Measurements from ENCODE around the gene HUNK. TPM values are rescaled to one million over a fixed set of nuclear protein-coding genes. Genes with fewer than 3 reads are reported as not detected.

The HUNK gene
- total RNA-seq, 1 donor from 2014 or later: 12.2 TPM

DNA sequence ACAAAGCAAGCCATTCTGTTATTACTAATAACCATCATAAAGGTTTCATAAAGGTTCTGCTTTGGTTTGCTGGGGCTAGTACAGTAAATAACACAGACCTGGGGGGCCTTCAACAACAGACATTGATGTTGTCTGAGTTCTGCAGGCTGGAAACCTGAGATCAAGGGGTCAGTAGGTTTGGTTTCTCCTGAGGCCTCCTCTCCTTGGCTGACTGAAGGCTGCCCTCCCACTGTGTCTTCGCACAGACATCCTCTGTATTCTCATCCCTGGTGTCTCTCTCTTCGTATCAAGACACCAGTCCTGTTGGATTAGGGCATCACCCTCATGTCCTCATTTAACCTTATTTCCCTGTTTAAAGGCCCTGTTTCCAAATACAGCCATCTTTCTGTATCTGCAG is 37.3 kb downstream of the HUNK start:
- TF ChIP-seq CTCF (IDR thresholded peaks at IDR 0.05; ENCODE audit: partially characterized antibody, unreplicated experiment): no peak
- no peak for DNase-seq
- peaks cover 3% of the 10 kb centered on the region for H3K9me3 Mint-ChIP-seq (ENCODE audit: unreplicated experiment)
- H3K4me3 Mint-ChIP-seq (ENCODE audit: unreplicated experiment): no peak overlapping the region
- H3K36me3 Mint-ChIP-seq (ENCODE audit: unreplicated experiment): peaks cover 11% of the 10 kb centered on the region
- H3K27me3 Mint-ChIP-seq (ENCODE audit: unreplicated experiment): peaks cover 1% of the 10 kb centered on the region
- H3K27ac Mint-ChIP-seq (ENCODE audit: unreplicated experiment): no peak overlapping the region
- H3K4me1 Mint-ChIP-seq (ENCODE audit: low read depth, unreplicated experiment): peaks cover 15% of the 10 kb centered on the region

- H3K27me3 Mint-ChIP-seq (ENCODE audit: unreplicated experiment): peaks cover 1% of the 10 kb centered on the region
Measured at GRCh38 chr21:31911138-31911907, 38.5 kb downstream of the HUNK start.

DNA sequence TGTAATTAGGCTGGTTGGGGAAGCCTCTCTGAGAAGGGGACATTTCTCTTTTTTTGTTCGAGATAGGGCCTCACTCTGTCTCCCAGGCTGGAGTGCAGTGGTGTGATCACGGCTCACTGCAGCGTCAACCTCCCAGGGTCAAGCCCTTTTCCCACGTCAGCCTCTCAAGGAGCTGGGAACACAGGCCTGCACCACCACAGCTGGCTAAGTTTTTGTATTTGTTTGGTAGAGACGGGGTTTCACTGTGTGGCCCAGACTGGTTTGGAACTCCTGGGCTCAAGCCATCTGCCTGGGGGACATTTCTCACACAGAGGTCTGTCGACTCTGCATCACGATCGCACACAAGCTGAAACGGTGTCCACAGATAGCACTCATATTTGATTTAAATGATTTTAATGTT is 39.7 kb downstream of the HUNK start:
- H3K27ac Mint-ChIP-seq (ENCODE audit: unreplicated experiment): no peak overlapping the region

More at GRCh38 chr21:31911138-31911907, 38.5 kb downstream of the HUNK start:
- Mint-ChIP-seq H3K9me3 (ENCODE audit: unreplicated experiment) (peaks cover 3% of the 10 kb centered on the region), H3K27ac (ENCODE audit: unreplicated experiment) (no peak overlapping the region), H3K4me1 (ENCODE audit: low read depth, unreplicated experiment) (peaks cover 15% of the 10 kb centered on the region), H3K36me3 (ENCODE audit: unreplicated experiment) (peaks cover 11% of the 10 kb centered on the region), H3K4me3 (ENCODE audit: unreplicated experiment) (no peak overlapping the region)
- TF ChIP-seq CTCF (IDR thresholded peaks at IDR 0.05; ENCODE audit: partially characterized antibody, unreplicated experiment): no peak
- DNase-seq: no peak

DNA sequence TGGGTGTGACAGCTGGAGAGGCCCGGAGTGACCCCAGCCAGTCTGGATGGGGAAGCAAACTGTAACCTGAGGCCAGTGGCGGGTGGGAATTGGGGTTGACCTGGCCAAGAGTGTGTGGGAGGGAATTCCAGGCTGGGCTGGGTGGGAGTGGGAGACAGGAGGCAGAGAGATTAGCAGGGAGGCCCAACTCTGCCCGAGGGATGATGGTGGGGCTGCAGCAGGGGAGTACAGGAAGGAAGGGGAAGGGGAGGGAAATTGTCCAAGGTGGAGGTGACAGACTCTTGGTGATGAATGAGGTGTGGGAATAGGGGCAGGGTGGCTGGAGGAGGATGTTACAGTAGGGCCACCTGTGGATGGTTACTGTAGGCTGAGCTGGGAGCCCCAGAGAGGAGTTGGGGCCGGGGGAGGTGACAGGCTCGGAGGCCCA is 40.4 kb downstream of the HUNK start:
- Mint-ChIP-seq H3K4me1 (ENCODE audit: low read depth, unreplicated experiment) (peaks cover 15% of the 10 kb centered on the region), H3K4me3 (ENCODE audit: unreplicated experiment) (no peak overlapping the region), H3K9me3 (ENCODE audit: unreplicated experiment) (peaks cover 6% of the 10 kb centered on the region), H3K27ac (ENCODE audit: unreplicated experiment) (no peak overlapping the region), H3K36me3 (ENCODE audit: unreplicated experiment) (peaks cover 11% of the 10 kb centered on the region), H3K27me3 (ENCODE audit: unreplicated experiment) (peaks cover 1% of the 10 kb centered on the region)
- no peak for DNase-seq
- TF ChIP-seq CTCF (IDR thresholded peaks at IDR 0.05; ENCODE audit: partially characterized antibody, unreplicated experiment): no peak

More for the DNA sequence above, 39.7 kb downstream of the HUNK start:
- no peak for DNase-seq
- Mint-ChIP-seq H3K9me3 (ENCODE audit: unreplicated experiment) (peaks cover 3% of the 10 kb centered on the region), H3K4me3 (ENCODE audit: unreplicated experiment) (no peak overlapping the region), H3K36me3 (ENCODE audit: unreplicated experiment) (peaks cover 11% of the 10 kb centered on the region), H3K4me1 (ENCODE audit: low read depth, unreplicated experiment) (peaks cover 15% of the 10 kb centered on the region), H3K27me3 (ENCODE audit: unreplicated experiment) (peaks cover 1% of the 10 kb centered on the region)
- TF ChIP-seq CTCF (IDR thresholded peaks at IDR 0.05; ENCODE audit: partially characterized antibody, unreplicated experiment): no peak

DNA sequence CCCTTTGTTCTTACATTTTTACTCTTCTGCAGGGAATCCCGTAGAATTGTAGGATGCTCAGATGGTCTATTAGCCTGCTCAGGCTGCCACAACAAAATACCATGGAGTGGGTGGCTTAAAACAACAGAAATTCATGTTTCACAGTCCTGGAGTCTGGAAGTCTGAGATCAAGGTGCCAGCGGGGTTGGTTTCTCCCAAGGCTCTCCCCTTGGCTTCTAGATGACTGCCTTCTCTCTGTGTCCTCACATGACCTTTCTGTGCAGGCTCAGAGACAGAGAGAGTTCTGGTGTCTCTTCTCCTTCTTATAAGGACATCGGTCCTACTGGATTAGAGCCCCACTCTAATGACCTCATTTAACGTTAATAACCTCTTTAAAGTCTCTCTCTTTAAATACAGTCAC is 41.7 kb downstream of the HUNK start:
- peaks cover 8% of the 10 kb centered on the region for H3K4me1 Mint-ChIP-seq (ENCODE audit: low read depth, unreplicated experiment)

More for the DNA sequence above, 41.7 kb downstream of the HUNK start:
- DNase-seq: no peak
- TF ChIP-seq CTCF (IDR thresholded peaks at IDR 0.05; ENCODE audit: partially characterized antibody, unreplicated experiment): no peak
- Mint-ChIP-seq H3K36me3 (ENCODE audit: unreplicated experiment) (peaks cover 15% of the 10 kb centered on the region), H3K27me3 (ENCODE audit: unreplicated experiment) (peaks cover 3% of the 10 kb centered on the region), H3K4me3 (ENCODE audit: unreplicated experiment) (no peak overlapping the region), H3K9me3 (ENCODE audit: unreplicated experiment) (peaks cover 6% of the 10 kb centered on the region), H3K27ac (ENCODE audit: unreplicated experiment) (no peak overlapping the region)
